GM23248 (cell line): Measurements from ENCODE around the gene EFCAB8.

ENCODE experiments used
- EZH2 ChIP-seq: fragments of 200-600 bp; sonication (generic); IDR thresholded peaks from 2 replicates; pipeline ENCODE4 v1.6.1; 2018; ENCODE audit warnings: antibody characterized with exemption, mild to moderate bottlenecking; ENCODE audit not compliant: insufficient read depth, poor library complexity, severe bottlenecking
- EZH2phosphoT487 ChIP-seq: fragments of 200-600 bp; sonication (generic); IDR thresholded peaks from 2 replicates; pipeline ENCODE4 v1.6.1; 2018; ENCODE audit warnings: antibody characterized with exemption, moderate library complexity, mild to moderate bottlenecking, low read depth; ENCODE audit not compliant: insufficient read depth

- no peak for TF ChIP-seq EZH2
- no peak for TF ChIP-seq EZH2phosphoT487
Measured at GRCh38 chr20:32959351-32960221, 100.9 kb downstream of the EFCAB8 start.
